Parathyroid adenoma (tissue), 2 donors: ENCODE measurements around the gene SLC35E4.

Experiments
- H2AFZ ChIP-seq: fragments of 300-600 bp; sonication (generic); one replicate; pipeline ENCODE4 v1.7.0; 2017; ENCODE audit warnings: antibody characterized with exemption, mild to moderate bottlenecking
- H3K27ac ChIP-seq: fragments of 300-600 bp; sonication (generic); one replicate; pipeline ENCODE4 v1.7.0; 2017
- H3K27me3 ChIP-seq: fragments of 300-600 bp; sonication (generic); one replicate; pipeline ENCODE4 v1.7.0; 2017; ENCODE audit warnings: low read length; ENCODE audit not compliant: control insufficient read depth, insufficient read depth
- H3K36me3 ChIP-seq: fragments of 300-600 bp; sonication (generic); one replicate; pipeline ENCODE4 v1.7.0; 2017; ENCODE audit warnings: low read length; ENCODE audit not compliant: control insufficient read depth, insufficient read depth
- H3K4me1 ChIP-seq: fragments of 300-600 bp; sonication (generic); one replicate; pipeline ENCODE4 v1.7.0; 2017; ENCODE audit warnings: control low read depth
- H3K4me2 ChIP-seq: fragments of 300-600 bp; sonication (generic); one replicate; pipeline ENCODE4 v1.7.0; 2017; ENCODE audit warnings: low read length
- H3K4me3 ChIP-seq: fragments of 300-600 bp; sonication (generic); one replicate; pipeline ENCODE4 v1.7.0; 2017; ENCODE audit warnings: low read depth, low read length
- H3K79me2 ChIP-seq: fragments of 300-600 bp; sonication (generic); one replicate; pipeline ENCODE4 v1.7.0; 2017; ENCODE audit warnings: control low read depth
- H3K9ac ChIP-seq: fragments of 300-600 bp; sonication (generic); one replicate; pipeline ENCODE4 v1.7.0; 2017; ENCODE audit warnings: mild to moderate bottlenecking
- H3K9me3 ChIP-seq: fragments of 300-600 bp; sonication (generic); one replicate; pipeline ENCODE4 v1.7.0; 2017; ENCODE audit warnings: low read length; ENCODE audit not compliant: control insufficient read depth
- CTCF ChIP-seq: fragments of 300-600 bp; sonication (generic); IDR thresholded peaks from one replicate; pipeline ENCODE4 v1.7.0; 2017; ENCODE audit warnings: antibody characterized with exemption, mild to moderate bottlenecking
- donor health status: primary hyperparathyroidism.

The SLC35E4 gene

DNA sequence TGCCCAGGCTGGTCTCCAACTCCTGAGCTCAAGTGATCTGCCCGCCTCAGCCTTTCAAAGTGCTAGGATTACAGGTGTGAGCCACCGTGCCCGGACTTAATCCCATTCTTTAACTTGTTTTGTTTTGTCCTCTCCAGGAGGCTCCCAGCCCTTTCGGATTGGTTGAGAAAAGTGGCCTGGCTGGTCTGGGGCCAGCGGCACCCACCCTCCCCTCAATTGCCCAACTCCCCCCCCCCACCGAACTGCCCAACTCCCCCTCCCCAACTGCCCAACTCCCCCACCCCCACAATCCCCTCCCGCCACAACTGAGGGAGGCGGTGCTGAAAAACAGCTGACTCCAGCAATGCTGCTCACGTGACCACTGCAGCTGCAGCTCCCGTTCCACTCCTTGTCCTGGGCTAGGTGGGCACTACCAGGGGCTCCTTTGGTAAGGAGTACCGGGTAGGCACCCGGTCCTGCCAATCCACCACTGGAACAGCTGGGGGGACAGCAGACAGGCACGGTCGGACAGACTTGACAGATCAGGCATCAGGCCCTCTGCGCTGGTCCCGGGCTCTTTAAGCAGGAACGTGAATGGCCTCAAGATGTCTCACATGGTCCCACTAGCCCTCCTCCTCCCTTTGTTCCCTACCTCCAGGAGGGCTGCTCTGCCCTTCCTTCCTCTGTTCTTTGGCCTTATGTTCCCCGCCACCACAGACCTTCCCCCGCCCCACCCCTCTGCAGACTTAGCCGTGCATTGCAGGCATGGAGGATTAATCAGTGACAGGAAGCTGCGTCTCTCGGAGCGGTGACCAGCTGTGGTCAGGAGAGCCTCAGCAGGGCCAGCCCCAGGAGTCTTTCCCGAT is 28.9 kb upstream of the SLC35E4 start, which contains the start of gene TCN2:
TCN2 (plus strand) TSS at position 720 of the 845 bp plus-strand sequence. CDS start 158 bp downstream, outside the sequence.
- Histone ChIP-seq H3K4me2 (peak within 1 kb of the TSS; percentile 75), H3K27ac (peak within 1 kb of the TSS; percentile 61), H2AFZ (peak within 1 kb of the TSS; percentile 91), H3K9ac (no peak within 1 kb of the TSS), H3K4me1 (peaks cover 4% of the 10 kb centered on the region), H3K4me3 (peak within 1 kb of the TSS; percentile 41), H3K36me3 (no peaks in the 10 kb centered on the region), H3K9me3 (no peaks in the 10 kb centered on the region), H3K79me2 (no peaks in the 10 kb centered on the region), H3K27me3 (no peaks in the 10 kb centered on the region)
- TF ChIP-seq CTCF, result no peak

DNA sequence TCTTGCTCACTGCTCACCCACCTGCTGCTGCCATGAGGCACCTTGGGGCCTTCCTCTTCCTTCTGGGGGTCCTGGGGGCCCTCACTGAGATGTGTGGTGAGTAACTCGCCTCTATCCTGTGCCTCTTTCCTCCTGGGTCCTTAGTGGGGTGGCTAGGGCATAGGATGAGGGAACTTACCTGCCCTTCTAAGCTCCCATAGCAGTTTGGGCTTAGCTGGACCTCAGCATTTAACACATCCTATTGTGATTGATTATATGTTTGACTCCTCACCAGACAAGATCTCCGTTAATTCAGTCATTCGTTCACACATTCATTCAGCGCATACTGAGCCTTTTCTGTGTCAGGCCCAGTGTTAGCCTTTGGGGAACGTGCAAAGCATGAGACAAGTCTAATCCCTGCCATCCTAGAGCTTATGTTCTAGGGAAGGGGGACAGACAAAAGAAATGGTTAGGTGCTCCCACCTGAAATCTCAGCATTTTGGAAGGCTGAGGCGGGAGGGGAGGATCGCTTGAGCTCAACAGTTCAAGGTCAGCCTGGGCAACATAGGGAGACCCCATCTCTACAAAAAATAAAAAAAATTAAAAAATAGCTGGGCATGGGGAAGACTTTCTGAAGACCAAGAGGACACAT is 28.2 kb upstream of the SLC35E4 start:
- Histone ChIP-seq H3K9ac (no peak overlapping the region), H3K27me3 (no peaks in the 10 kb centered on the region), H3K4me2 (peak overlapping the region; percentile 75), H2AFZ (peak overlapping the region; percentile 91), H3K4me3 (no peak overlapping the region), H3K9me3 (no peaks in the 10 kb centered on the region), H3K4me1 (peaks cover 4% of the 10 kb centered on the region), H3K36me3 (no peaks in the 10 kb centered on the region), H3K27ac (peak overlapping the region; percentile 61), H3K79me2 (no peaks in the 10 kb centered on the region)
- TF ChIP-seq CTCF, result no peak

- Histone ChIP-seq H3K4me1 (peaks cover 4% of the 10 kb centered on the region), H3K4me2 (no peak overlapping the region), H2AFZ (no peak overlapping the region), H3K36me3 (no peaks in the 10 kb centered on the region), H3K9me3 (no peaks in the 10 kb centered on the region), H3K4me3 (no peak overlapping the region), H3K27ac (no peak overlapping the region), H3K9ac (no peak overlapping the region), H3K79me2 (no peaks in the 10 kb centered on the region), H3K27me3 (no peaks in the 10 kb centered on the region)
- TF ChIP-seq CTCF, result no peak
Observed at GRCh38 chr22:30607939-30608338, 27.6 kb upstream of the SLC35E4 start.

- H3K9ac ChIP-seq, result no peak overlapping the region
- no peak overlapping the region for H3K4me3 ChIP-seq
Observed at GRCh38 chr22:30609260-30610185, 26.1 kb upstream of the SLC35E4 start.

More at GRCh38 chr22:30609260-30610185, 26.1 kb upstream of the SLC35E4 start:
- no peaks in the 10 kb centered on the region for H3K9me3 ChIP-seq
- no peak overlapping the region for H2AFZ ChIP-seq
- no peaks in the 10 kb centered on the region for H3K79me2 ChIP-seq
- TF ChIP-seq CTCF, result no peak
- no peaks in the 10 kb centered on the region for H3K36me3 ChIP-seq
- peaks cover 4% of the 10 kb centered on the region for H3K4me1 ChIP-seq
- H3K27ac ChIP-seq, result peak overlapping the region; percentile 19
- H3K27me3 ChIP-seq, result no peaks in the 10 kb centered on the region
- no peak overlapping the region for H3K4me2 ChIP-seq
